ENCODE results near the gene MYDGF.
A peak's percentile ranks its signal among the peaks of the same experiment; 100 is the strongest.
"Not testable (repeated sequence)": the region's sequence is repeated elsewhere in the genome, so short reads cannot be mapped to it uniquely, and the experiment has no call there.

MYDGF gene

DNA sequence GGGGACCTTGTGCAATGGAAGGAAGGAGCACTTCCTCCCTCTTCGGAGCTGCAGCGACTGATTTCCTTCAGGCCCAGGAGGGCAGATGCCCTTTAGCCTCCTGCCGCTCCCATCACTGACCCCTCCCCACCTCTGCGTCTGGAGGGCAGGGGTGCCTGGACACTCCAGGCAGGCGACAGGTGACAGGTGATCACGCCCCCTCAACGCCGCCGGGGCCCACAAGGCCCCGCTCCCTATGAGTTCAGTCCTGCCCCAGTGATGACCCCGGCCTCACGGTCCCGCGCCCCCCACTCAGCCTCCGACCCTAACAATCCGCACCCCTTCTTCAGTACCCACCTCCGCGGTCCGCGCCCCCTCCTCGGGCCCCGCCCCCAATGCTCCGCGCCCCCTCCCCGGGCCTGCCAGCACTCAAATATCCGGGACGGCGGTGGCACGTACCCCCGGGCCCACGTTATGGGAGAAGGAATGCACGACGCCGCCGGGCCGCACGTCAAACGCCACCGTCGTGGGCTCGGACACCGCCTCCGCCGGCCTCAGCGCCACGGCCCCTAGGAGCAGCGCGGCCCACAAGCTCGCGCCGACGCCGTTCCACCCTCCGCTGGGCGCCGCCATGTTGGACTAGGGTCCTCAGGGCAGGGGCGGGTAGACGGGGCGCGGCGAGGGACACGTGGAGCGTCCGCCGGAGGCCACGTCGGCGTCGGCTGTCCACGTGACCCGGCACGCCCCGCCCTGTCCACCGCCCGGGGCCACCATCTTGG lies at the start of gene MYDGF:
MYDGF (minus strand) TSS at position 620 of the 758 bp plus-strand sequence; CDS start at position 612, 8 bp downstream.
- Histone ChIP-seq H3K9me3 (ENCODE audit: low read length) (no peaks in the 10 kb centered on the region), H3K36me3 (ENCODE audit: insufficient read depth, low read length) (peaks cover 24% of the 10 kb centered on the region), H3K27ac (ENCODE audit: low read depth, low read length) (peak within 1 kb of the TSS; percentile 78), H3K4me1 (ENCODE audit: insufficient read depth, low read length) (peaks cover 20% of the 10 kb centered on the region), H3K9ac (ENCODE audit: low read length) (peak within 1 kb of the TSS; percentile 57), H3K4me3 (ENCODE audit: low read depth in 1 of 2, low read length in 2 of 2) (peak within 1 kb of the TSS; percentile 81 to 86), H3K27me3 (ENCODE audit: control insufficient read depth in 1 of 2, insufficient read depth in 2 of 2, low read length in 2 of 2) (no peaks in the 10 kb centered on the region)

GRCh38 chr19:4719499-4719866 lies 49.3 kb upstream of the MYDGF start:
- peaks cover 26% of the 10 kb centered on the region for H3K4me1 ChIP-seq (ENCODE audit: insufficient read depth, low read length)
- no peaks in the 10 kb centered on the region for H3K9me3 ChIP-seq (ENCODE audit: low read length)
- no peak overlapping the region for H3K27ac ChIP-seq (ENCODE audit: low read depth, low read length)
- no peak overlapping the region for H3K4me3 ChIP-seq (ENCODE audit: low read depth in 1 of 2, low read length in 2 of 2)
- H3K9ac ChIP-seq (ENCODE audit: low read length) = no peak overlapping the region
- peaks cover 45% of the 10 kb centered on the region for H3K36me3 ChIP-seq (ENCODE audit: insufficient read depth, low read length)
- H3K27me3 ChIP-seq (ENCODE audit: control insufficient read depth in 1 of 2, insufficient read depth in 2 of 2, low read length in 2 of 2) = no peaks in the 10 kb centered on the region

DNA sequence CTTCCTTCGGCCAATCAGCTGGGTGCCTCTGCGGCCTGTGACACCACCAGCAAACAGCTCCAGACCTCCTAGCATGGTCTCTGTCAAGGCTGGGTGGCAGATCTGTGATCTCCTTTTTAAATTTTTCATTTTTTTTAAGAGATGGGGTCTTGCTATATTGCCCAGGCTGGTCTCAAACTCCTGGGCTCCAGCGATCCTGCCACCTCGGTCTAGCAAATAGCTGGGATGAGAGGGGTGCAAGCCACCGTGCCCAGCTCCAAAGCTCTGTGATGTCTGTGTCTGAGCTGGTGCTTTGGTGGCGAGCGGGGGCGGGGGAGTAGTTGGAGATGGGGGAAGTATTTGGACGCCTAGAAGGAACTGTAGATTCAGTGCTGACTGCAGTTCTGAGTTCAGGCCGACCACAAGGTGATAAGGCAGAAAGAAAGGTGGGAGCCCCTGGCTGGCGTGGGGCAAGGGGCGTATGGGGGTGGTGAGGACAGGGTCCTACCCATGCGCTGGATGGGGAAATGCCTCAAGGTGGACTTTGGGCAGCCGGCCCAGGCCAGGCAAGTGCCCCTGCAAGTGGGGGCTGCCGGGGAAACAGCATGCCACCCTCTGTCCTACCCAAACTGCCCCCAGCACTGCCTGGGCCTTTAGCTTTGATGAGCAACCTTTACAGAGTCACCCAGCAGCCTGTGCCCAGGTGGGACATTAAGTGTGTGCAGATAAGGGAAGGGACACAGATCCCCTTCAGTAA lies 48.0 kb upstream of the MYDGF start:
- Histone ChIP-seq H3K36me3 (ENCODE audit: insufficient read depth, low read length) (peaks cover 48% of the 10 kb centered on the region), H3K9ac (ENCODE audit: low read length) (no peak overlapping the region), H3K4me3 (ENCODE audit: low read depth in 1 of 2, low read length in 2 of 2) (no peak overlapping the region), H3K4me1 (ENCODE audit: insufficient read depth, low read length) (peaks cover 26% of the 10 kb centered on the region), H3K27me3 (ENCODE audit: control insufficient read depth in 1 of 2, insufficient read depth in 2 of 2, low read length in 2 of 2) (no peaks in the 10 kb centered on the region), H3K27ac (ENCODE audit: low read depth, low read length) (no peak overlapping the region), H3K9me3 (ENCODE audit: low read length) (no peaks in the 10 kb centered on the region)

- no peaks in the 10 kb centered on the region for H3K27me3 ChIP-seq (ENCODE audit: control insufficient read depth in 1 of 2, insufficient read depth in 2 of 2, low read length in 2 of 2)
- no peak overlapping the region for H3K27ac ChIP-seq (ENCODE audit: low read depth, low read length)
Measured at GRCh38 chr19:4717191-4717965, 47.2 kb upstream of the MYDGF start.

GRCh38 chr19:4715529-4716221 lies 45.5 kb upstream of the MYDGF start:
- Histone ChIP-seq H3K4me1 (ENCODE audit: insufficient read depth, low read length) (peaks cover 3% of the 10 kb centered on the region), H3K9ac (ENCODE audit: low read length) (no peak overlapping the region), H3K27ac (ENCODE audit: low read depth, low read length) (no peak overlapping the region), H3K9me3 (ENCODE audit: low read length) (no peaks in the 10 kb centered on the region), H3K36me3 (ENCODE audit: insufficient read depth, low read length) (peaks cover 62% of the 10 kb centered on the region), H3K4me3 (ENCODE audit: low read depth in 1 of 2, low read length in 2 of 2) (no peak overlapping the region), H3K27me3 (ENCODE audit: control insufficient read depth in 1 of 2, insufficient read depth in 2 of 2, low read length in 2 of 2) (no peaks in the 10 kb centered on the region)

More at GRCh38 chr19:4717191-4717965, 47.2 kb upstream of the MYDGF start:
- peaks cover 19% of the 10 kb centered on the region for H3K4me1 ChIP-seq (ENCODE audit: insufficient read depth, low read length)
- H3K4me3 ChIP-seq (ENCODE audit: low read depth in 1 of 2, low read length in 2 of 2) = no peak overlapping the region
- peaks cover 55% of the 10 kb centered on the region for H3K36me3 ChIP-seq (ENCODE audit: insufficient read depth, low read length)
- no peak overlapping the region for H3K9ac ChIP-seq (ENCODE audit: low read length)
- no peaks in the 10 kb centered on the region for H3K9me3 ChIP-seq (ENCODE audit: low read length)

- H3K9me3 ChIP-seq (ENCODE audit: low read length); H3K27ac ChIP-seq (ENCODE audit: low read depth, low read length); H3K27me3 ChIP-seq (ENCODE audit: control insufficient read depth in 1 of 2, insufficient read depth in 2 of 2, low read length in 2 of 2); H3K9ac ChIP-seq (ENCODE audit: low read length); H3K4me1 ChIP-seq (ENCODE audit: insufficient read depth, low read length); H3K4me3 ChIP-seq (ENCODE audit: low read depth in 1 of 2, low read length in 2 of 2): not testable (repeated sequence)
- H3K36me3 ChIP-seq (ENCODE audit: insufficient read depth, low read length) = peaks cover 62% of the 10 kb centered on the region
Measured at GRCh38 chr19:4715178-4715528, 45.0 kb upstream of the MYDGF start.

GRCh38 chr19:4714016-4714415 lies 43.9 kb upstream of the MYDGF start:
- H3K4me3 ChIP-seq (ENCODE audit: low read depth in 1 of 2, low read length in 2 of 2) = no peak overlapping the region
- no peaks in the 10 kb centered on the region for H3K9me3 ChIP-seq (ENCODE audit: low read length)
- H3K27ac ChIP-seq (ENCODE audit: low read depth, low read length) = no peak overlapping the region
- no peak overlapping the region for H3K9ac ChIP-seq (ENCODE audit: low read length)
- peaks cover 56% of the 10 kb centered on the region for H3K36me3 ChIP-seq (ENCODE audit: insufficient read depth, low read length)
- no peaks in the 10 kb centered on the region for H3K27me3 ChIP-seq (ENCODE audit: control insufficient read depth in 1 of 2, insufficient read depth in 2 of 2, low read length in 2 of 2)
- no peaks in the 10 kb centered on the region for H3K4me1 ChIP-seq (ENCODE audit: insufficient read depth, low read length)

DNA sequence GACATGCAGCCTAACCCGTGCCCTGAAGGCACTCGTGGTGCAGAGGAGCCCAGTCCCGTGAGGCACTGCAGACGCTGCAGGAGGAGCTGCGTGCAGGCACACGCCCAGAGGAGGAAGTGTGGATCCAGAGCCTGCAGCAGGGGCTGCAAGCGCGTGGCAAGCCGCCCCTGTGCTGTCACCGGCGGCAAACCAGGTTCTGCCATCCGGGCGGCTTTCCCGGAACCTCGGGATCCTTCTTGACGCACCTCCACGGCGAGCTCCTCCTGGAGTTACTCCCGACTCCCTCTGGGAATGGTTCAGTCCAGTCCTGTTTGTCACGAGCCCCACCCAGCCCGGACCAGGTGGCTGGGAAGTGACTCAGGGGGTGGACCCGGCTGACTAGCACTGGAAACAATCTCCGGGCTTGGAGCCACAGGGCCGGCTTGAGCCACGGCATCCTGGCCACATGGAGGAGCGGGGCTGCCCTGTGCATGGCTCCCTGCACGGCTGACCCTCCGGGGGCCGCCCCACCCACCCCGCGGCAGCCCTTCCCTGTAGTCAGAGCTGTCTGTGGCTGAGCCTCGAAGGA lies 43.3 kb upstream of the MYDGF start:
- Histone ChIP-seq H3K9me3 (ENCODE audit: low read length) (no peaks in the 10 kb centered on the region), H3K4me3 (ENCODE audit: low read depth in 1 of 2, low read length in 2 of 2) (no peak overlapping the region), H3K27ac (ENCODE audit: low read depth, low read length) (no peak overlapping the region), H3K36me3 (ENCODE audit: insufficient read depth, low read length) (peaks cover 51% of the 10 kb centered on the region), H3K4me1 (ENCODE audit: insufficient read depth, low read length) (peaks cover 1% of the 10 kb centered on the region), H3K9ac (ENCODE audit: low read length) (no peak overlapping the region), H3K27me3 (ENCODE audit: control insufficient read depth in 1 of 2, insufficient read depth in 2 of 2, low read length in 2 of 2) (no peaks in the 10 kb centered on the region)

GRCh38 chr19:4712771-4713170 lies 42.6 kb upstream of the MYDGF start:
- Histone ChIP-seq H3K4me1 (ENCODE audit: insufficient read depth, low read length) (peaks cover 8% of the 10 kb centered on the region), H3K9me3 (ENCODE audit: low read length) (no peaks in the 10 kb centered on the region), H3K4me3 (ENCODE audit: low read depth in 1 of 2, low read length in 2 of 2) (no peak overlapping the region), H3K36me3 (ENCODE audit: insufficient read depth, low read length) (peaks cover 44% of the 10 kb centered on the region), H3K27me3 (ENCODE audit: control insufficient read depth in 1 of 2, insufficient read depth in 2 of 2, low read length in 2 of 2) (no peaks in the 10 kb centered on the region), H3K27ac (ENCODE audit: low read depth, low read length) (no peak overlapping the region), H3K9ac (ENCODE audit: low read length) (no peak overlapping the region)

- H3K27me3 ChIP-seq (ENCODE audit: control insufficient read depth in 1 of 2, insufficient read depth in 2 of 2, low read length in 2 of 2) = no peaks in the 10 kb centered on the region
- H3K4me1 ChIP-seq (ENCODE audit: insufficient read depth, low read length) = peaks cover 19% of the 10 kb centered on the region
- no peak overlapping the region for H3K4me3 ChIP-seq (ENCODE audit: low read depth in 1 of 2, low read length in 2 of 2)
- no peak overlapping the region for H3K27ac ChIP-seq (ENCODE audit: low read depth, low read length)
- peaks cover 34% of the 10 kb centered on the region for H3K36me3 ChIP-seq (ENCODE audit: insufficient read depth, low read length)
- H3K9ac ChIP-seq (ENCODE audit: low read length) = no peak overlapping the region
- H3K9me3 ChIP-seq (ENCODE audit: low read length) = no peaks in the 10 kb centered on the region
Measured at GRCh38 chr19:4711211-4711610, 41.1 kb upstream of the MYDGF start.

DNA sequence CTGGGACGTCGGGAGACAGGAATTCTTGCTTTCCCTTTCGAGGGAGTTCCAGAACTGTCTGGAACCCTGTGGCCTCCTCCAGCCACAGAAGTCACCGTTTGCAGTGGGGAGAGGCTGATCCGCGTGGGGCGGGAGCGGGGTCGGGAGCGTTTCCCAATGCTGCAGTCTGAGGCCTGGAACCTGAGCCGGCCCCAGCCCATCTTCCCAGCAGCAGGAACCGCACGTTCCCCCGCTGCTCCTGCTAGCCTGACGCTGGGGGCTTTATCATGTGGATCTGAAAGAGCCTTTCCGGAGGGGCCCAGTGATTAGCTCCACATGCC lies 40.1 kb upstream of the MYDGF start:
- H3K27ac ChIP-seq (ENCODE audit: low read depth, low read length) = no peak overlapping the region
- H3K9ac ChIP-seq (ENCODE audit: low read length) = no peak overlapping the region
- H3K9me3 ChIP-seq (ENCODE audit: low read length) = no peaks in the 10 kb centered on the region
- peaks cover 34% of the 10 kb centered on the region for H3K36me3 ChIP-seq (ENCODE audit: insufficient read depth, low read length)
- H3K4me1 ChIP-seq (ENCODE audit: insufficient read depth, low read length) = peaks cover 19% of the 10 kb centered on the region
- no peak overlapping the region for H3K4me3 ChIP-seq (ENCODE audit: low read depth in 1 of 2, low read length in 2 of 2)
- no peaks in the 10 kb centered on the region for H3K27me3 ChIP-seq (ENCODE audit: control insufficient read depth in 1 of 2, insufficient read depth in 2 of 2, low read length in 2 of 2)
